Activated CD4-positive, alpha-beta T cell treated with anti-CD3 and anti-CD28 coated beads, Interleukin-2, amount 10 ng/mL, durations not matched to agents 24 days and 14 days (primary cell): ENCODE data around the gene JAZF1. TPM values are rescaled to one million over a fixed set of nuclear protein-coding genes. Genes with fewer than 3 reads are reported as not detected.
A peak's percentile ranks its signal among the peaks of the same experiment; 100 is the strongest.

ENCODE experiments used
- DNase-seq: peaks from one replicate; pipeline ENCODE4 v3.0.0; 2022
- H3K27ac Mint-ChIP-seq: one replicate; pipeline ENCODE4 v1.8.0; 2022; ENCODE audit warnings: mild to moderate bottlenecking, mixed read lengths
- H3K27me3 Mint-ChIP-seq: one replicate; pipeline ENCODE4 v1.8.0; 2022; ENCODE audit warnings: mixed read lengths
- H3K36me3 Mint-ChIP-seq: one replicate; pipeline ENCODE4 v1.8.0; 2022; ENCODE audit warnings: low read depth, mild to moderate bottlenecking, mixed read lengths
- H3K4me1 Mint-ChIP-seq: one replicate; pipeline ENCODE4 v1.8.0; 2021; ENCODE audit warnings: mixed read lengths
- H3K4me3 Mint-ChIP-seq: one replicate; pipeline ENCODE4 v1.8.0; 2022; ENCODE audit warnings: mild to moderate bottlenecking, moderate library complexity, mixed read lengths
- H3K9me3 Mint-ChIP-seq: one replicate; pipeline ENCODE4 v1.8.0; 2021; ENCODE audit warnings: mixed read lengths
- intact Hi-C: fragments of 100-400 bp; cut with micrococcal nuclease; formaldehyde crosslinking; loops from one replicate; pipeline ENCODE4 v1.15.1; 2023
- total RNA-seq: library from RNA; stranded (reverse); gene quantifications from 2 replicates; pipeline ENCODE4 v1.2.3, GENCODE V29; 2022

Gene JAZF1
- total RNA-seq, 1 donor from 2014 or later = 4.2 TPM

DNA sequence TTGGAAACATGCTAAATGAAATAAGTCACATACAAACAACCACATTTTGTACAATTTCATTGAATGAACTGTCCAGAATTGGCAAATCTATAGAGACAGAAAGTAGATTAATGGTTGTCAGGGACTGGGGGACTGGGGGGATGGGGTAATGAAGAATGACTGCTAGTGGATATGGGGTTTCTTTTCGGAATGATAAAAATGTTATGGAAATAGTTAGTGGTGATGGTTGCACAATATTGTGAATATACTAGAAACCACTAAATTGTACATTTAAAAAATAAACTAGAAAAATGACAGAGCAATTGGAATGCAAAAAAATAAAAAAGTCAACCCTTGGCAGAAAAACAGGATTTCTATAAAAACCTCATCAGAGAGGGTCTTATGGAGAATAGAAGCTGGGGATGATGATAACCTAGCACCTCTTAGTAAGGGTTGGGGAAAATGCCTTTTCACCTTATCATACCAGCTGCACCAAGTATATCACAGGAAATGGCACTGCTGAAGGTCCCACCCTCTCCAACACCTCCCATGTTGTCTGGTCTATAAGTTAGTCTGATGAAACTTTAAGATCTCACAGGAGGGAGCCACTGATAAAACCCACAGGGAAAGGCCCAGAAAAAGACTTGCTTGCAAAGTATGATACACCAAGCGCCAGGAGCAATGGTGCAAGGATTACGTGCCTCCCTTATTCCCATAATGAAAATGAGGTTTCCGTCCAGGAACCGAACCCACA lies 23.1 kb upstream of the JAZF1 start:
- peaks cover 20% of the 10 kb centered on the region for H3K27me3 Mint-ChIP-seq
- no peak overlapping the region for H3K4me3 Mint-ChIP-seq
- H3K36me3 Mint-ChIP-seq = no peaks in the 10 kb centered on the region
- DNase-seq = no peak
- peaks cover 6% of the 10 kb centered on the region for H3K9me3 Mint-ChIP-seq
- peaks cover 14% of the 10 kb centered on the region for H3K4me1 Mint-ChIP-seq
- H3K27ac Mint-ChIP-seq = no peak overlapping the region
- intact Hi-C loops = no loop called here

GRCh38 chr7:28202222-28202621 lies 21.6 kb upstream of the JAZF1 start:
- Mint-ChIP-seq H3K9me3 (peaks cover 6% of the 10 kb centered on the region), H3K4me1 (peaks cover 7% of the 10 kb centered on the region), H3K27ac (no peak overlapping the region), H3K4me3 (no peak overlapping the region), H3K27me3 (peaks cover 20% of the 10 kb centered on the region), H3K36me3 (no peaks in the 10 kb centered on the region)
- DNase-seq = no peak
- intact Hi-C loops = no loop called here

GRCh38 chr7:28201131-28201530 lies 20.5 kb upstream of the JAZF1 start:
- peaks cover 23% of the 10 kb centered on the region for H3K27me3 Mint-ChIP-seq
- H3K4me3 Mint-ChIP-seq = no peak overlapping the region
- no peaks in the 10 kb centered on the region for H3K4me1 Mint-ChIP-seq
- no peak overlapping the region for H3K27ac Mint-ChIP-seq
- DNase-seq = no peak
- H3K36me3 Mint-ChIP-seq = no peaks in the 10 kb centered on the region
- no peaks in the 10 kb centered on the region for H3K9me3 Mint-ChIP-seq
- intact Hi-C loops = no loop called here

- intact Hi-C loops = no loop called here
- Mint-ChIP-seq H3K4me1 (no peaks in the 10 kb centered on the region), H3K4me3 (no peak overlapping the region), H3K27me3 (peaks cover 25% of the 10 kb centered on the region), H3K9me3 (no peaks in the 10 kb centered on the region), H3K27ac (no peak overlapping the region), H3K36me3 (no peaks in the 10 kb centered on the region)
- no peak for DNase-seq
Measured at GRCh38 chr7:28200598-28200997, 20.0 kb upstream of the JAZF1 start.

DNA sequence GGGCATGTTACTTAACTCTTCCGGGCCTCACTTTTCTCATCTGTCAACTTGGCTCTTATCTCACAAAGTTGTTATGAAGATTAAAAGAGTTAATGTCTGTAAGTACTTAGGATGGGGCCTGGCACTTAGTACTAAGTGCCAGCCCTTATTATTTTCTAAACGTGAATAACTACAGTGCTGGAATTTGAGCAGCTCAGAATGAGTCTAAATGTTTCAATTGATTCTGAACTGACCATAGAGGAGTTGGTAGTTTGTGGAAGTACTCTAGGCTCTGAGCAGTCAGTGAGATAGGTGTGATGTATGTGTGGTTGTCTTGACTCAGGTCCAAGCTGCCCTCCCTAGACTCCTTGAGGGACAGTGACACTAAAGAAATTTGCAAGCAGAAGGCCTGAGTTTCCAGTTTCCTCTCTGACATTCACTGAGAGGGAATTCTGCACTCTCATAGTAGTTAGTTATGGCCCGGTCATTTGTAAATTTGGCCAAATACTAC lies 18.5 kb upstream of the JAZF1 start:
- Mint-ChIP-seq H3K4me3 (no peak overlapping the region), H3K4me1 (no peaks in the 10 kb centered on the region), H3K36me3 (no peaks in the 10 kb centered on the region), H3K27ac (no peak overlapping the region), H3K9me3 (no peaks in the 10 kb centered on the region), H3K27me3 (peaks cover 31% of the 10 kb centered on the region)
- intact Hi-C loops = no loop called here
- DNase-seq = no peak

DNA sequence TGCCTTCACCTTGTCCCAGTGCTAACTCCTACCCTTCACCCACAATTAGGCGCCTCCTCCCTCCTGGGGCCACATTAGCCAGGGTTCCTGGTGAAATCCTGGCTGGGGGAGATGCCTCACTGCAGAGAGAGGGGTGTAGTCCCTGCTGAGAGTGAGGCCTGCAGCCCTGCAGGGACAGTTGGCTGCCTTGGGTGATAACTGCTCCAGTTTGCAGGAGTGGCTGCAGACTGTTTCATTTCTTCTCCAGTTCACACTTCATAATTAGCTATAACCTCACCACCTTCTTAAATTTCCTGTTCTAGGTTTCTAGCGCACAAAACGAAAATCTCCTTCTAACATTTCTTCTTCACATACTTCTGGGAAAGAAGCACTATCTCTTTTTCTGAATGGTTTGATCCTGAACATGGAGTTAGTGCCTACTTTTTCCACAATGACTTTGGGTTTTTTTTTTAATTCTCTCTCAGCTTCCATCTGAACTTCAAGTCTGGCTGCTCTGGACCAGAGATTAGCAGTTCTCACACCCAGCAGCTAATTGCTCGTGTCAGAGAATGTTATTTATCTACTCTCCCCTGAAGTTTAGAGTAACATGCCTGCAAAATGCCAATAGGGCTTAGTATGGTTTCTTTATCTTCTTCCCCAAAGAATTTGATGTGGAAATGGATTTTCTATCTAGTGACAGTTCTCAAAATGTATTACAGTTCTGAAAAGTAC lies 15.5 kb upstream of the JAZF1 start:
- H3K27me3 Mint-ChIP-seq = peaks cover 31% of the 10 kb centered on the region
- H3K4me1 Mint-ChIP-seq = no peaks in the 10 kb centered on the region
- H3K4me3 Mint-ChIP-seq = no peak overlapping the region
- no peaks in the 10 kb centered on the region for H3K36me3 Mint-ChIP-seq
- intact Hi-C loops = no loop called here
- H3K27ac Mint-ChIP-seq = no peak overlapping the region
- no peak for DNase-seq
- no peaks in the 10 kb centered on the region for H3K9me3 Mint-ChIP-seq

- intact Hi-C loops = no loop called here
- Mint-ChIP-seq H3K27me3 (peaks cover 42% of the 10 kb centered on the region), H3K4me1 (peaks cover 3% of the 10 kb centered on the region), H3K36me3 (no peaks in the 10 kb centered on the region), H3K27ac (no peak overlapping the region), H3K9me3 (no peaks in the 10 kb centered on the region), H3K4me3 (no peak overlapping the region)
- no peak for DNase-seq
Measured at GRCh38 chr7:28192786-28193585, 12.4 kb upstream of the JAZF1 start.

GRCh38 chr7:28191751-28192150 lies 11.2 kb upstream of the JAZF1 start:
- intact Hi-C loops = no loop called here
- Mint-ChIP-seq H3K36me3 (no peaks in the 10 kb centered on the region), H3K27me3 (peaks cover 49% of the 10 kb centered on the region), H3K9me3 (no peaks in the 10 kb centered on the region), H3K4me1 (peaks cover 3% of the 10 kb centered on the region), H3K27ac (no peak overlapping the region), H3K4me3 (no peak overlapping the region)
- no peak for DNase-seq

GRCh38 chr7:28191184-28191583 lies 10.6 kb upstream of the JAZF1 start:
- Mint-ChIP-seq H3K27ac (no peak overlapping the region), H3K27me3 (peaks cover 49% of the 10 kb centered on the region), H3K9me3 (no peaks in the 10 kb centered on the region), H3K4me1 (peaks cover 3% of the 10 kb centered on the region), H3K4me3 (no peak overlapping the region), H3K36me3 (no peaks in the 10 kb centered on the region)
- intact Hi-C loops = no loop called here
- DNase-seq = no peak

DNA sequence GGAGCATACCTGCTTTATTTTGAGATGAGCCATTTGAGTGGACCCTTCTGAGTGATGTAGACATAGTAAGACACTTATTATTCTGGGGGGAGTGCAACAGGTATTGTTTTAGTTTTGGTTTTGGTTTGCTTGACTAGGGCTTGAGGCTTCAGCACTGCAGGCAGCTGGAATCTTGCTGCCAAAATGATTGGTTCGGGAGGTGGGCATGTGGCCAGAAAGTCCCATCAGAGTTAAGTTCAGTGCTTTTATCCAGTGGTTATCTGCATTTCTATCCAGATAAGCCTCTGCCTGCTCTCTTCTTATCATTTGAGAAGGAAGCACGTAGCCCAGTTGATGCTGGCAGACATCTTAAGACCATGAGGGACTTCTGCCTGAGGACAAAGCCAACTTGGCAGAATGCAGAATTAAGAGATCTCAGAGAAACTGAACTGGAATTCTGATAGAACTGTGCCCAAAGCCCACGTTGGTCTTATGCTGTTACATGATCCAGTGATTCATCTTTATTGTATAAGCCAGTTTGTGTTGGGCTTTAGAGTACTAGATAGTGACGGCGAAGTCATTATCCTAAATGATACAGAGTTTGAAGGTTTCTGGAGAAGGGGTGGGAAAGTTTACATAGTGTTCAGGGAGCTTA lies 9.6 kb upstream of the JAZF1 start:
- Mint-ChIP-seq H3K27me3 (peaks cover 50% of the 10 kb centered on the region), H3K4me3 (no peak overlapping the region), H3K36me3 (no peaks in the 10 kb centered on the region), H3K27ac (no peak overlapping the region), H3K9me3 (no peaks in the 10 kb centered on the region), H3K4me1 (peaks cover 3% of the 10 kb centered on the region)
- intact Hi-C loops = no loop called here
- no peak for DNase-seq

DNA sequence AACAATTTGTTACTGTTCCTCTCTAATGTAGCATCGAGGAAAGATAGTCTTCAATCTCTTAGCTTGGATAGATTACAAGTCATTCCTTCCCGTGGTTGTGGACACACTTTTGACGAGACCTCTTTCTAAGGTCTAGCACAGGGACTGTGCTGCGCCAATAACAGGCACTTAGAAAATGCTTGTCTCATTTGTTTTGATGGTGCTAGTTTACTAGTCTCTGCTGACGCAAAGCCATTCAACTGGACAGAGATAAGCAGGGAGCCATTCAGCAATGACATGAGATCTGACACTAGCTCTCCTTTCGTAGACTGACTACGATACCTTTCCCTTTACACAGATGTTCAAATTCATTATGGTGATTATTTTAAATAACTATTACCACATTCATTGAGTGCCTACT lies 6.4 kb upstream of the JAZF1 start:
- Mint-ChIP-seq H3K36me3 (no peaks in the 10 kb centered on the region), H3K4me3 (no peak overlapping the region), H3K27me3 (peaks cover 63% of the 10 kb centered on the region), H3K4me1 (peaks cover 4% of the 10 kb centered on the region), H3K9me3 (no peaks in the 10 kb centered on the region), H3K27ac (no peak overlapping the region)
- intact Hi-C loops = no loop called here
- no peak for DNase-seq

GRCh38 chr7:28183627-28184026 lies 3.0 kb upstream of the JAZF1 start:
- H3K36me3 Mint-ChIP-seq = no peaks in the 10 kb centered on the region
- no peaks in the 10 kb centered on the region for H3K9me3 Mint-ChIP-seq

DNA sequence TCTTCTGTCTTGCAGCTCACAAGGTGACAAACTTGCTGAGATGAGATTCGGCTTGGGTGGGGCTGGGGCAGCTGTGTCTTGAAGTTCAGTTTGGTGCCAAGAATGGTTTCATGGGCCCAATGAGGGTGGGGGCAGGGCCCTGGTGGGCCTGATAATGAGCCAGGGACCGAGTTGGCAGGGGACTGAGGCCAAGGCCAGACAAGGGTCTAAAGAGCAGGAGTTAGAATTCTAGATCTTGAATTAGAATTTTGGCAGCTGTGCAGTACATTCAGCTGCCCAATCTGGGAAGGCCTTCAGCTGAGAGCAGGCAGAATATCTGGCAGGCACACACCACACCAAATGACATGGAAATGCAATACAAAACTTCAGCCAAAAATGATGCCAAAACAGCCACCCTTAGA lies 1.5 kb upstream of the JAZF1 start:
- Mint-ChIP-seq H3K4me3 (peak overlapping the region; percentile 14), H3K9me3 (no peaks in the 10 kb centered on the region), H3K27me3 (peaks cover 54% of the 10 kb centered on the region), H3K36me3 (no peaks in the 10 kb centered on the region), H3K27ac (no peak overlapping the region), H3K4me1 (peaks cover 11% of the 10 kb centered on the region)
- DNase-seq = no peak
- intact Hi-C loops = no loop called here

More at GRCh38 chr7:28183627-28184026, 3.0 kb upstream of the JAZF1 start:
- H3K27ac Mint-ChIP-seq = no peak overlapping the region
- intact Hi-C loops = no loop called here
- H3K4me1 Mint-ChIP-seq = peaks cover 9% of the 10 kb centered on the region
- DNase-seq = no peak
- H3K4me3 Mint-ChIP-seq = no peak overlapping the region
- H3K27me3 Mint-ChIP-seq = peaks cover 59% of the 10 kb centered on the region
